Choroid plexus epithelial cell (primary cell): ENCODE results near the gene CCR7.
A peak's percentile ranks its signal among the peaks of the same experiment; 100 is the strongest.

Experiments
- DNase-seq: peaks from one replicate; pipeline ENCODE4 v3.0.0-alpha.2; 2010; ENCODE audit warnings: low read depth
- H3K4me3 ChIP-seq: 2 replicates; pipeline ENCODE4 v1.5.1; 2011; ENCODE audit warnings: low read depth, mild to moderate bottlenecking, control low read depth, low read length, moderate library complexity
- CTCF ChIP-seq: conservative IDR thresholded peaks from 2 replicates; pipeline ENCODE4 v1.5.1; 2011; ENCODE audit warnings: low read depth, mild to moderate bottlenecking, control low read depth, inconsistent platforms, low read length, moderate library complexity

The CCR7 gene

GRCh38 chr17:40529991-40530390 is 35.3 kb downstream of the CCR7 start:
- no peak for DNase-seq
- TF ChIP-seq CTCF: no peak
- H3K4me3 ChIP-seq: no peak overlapping the region

- no peak for TF ChIP-seq CTCF
- H3K4me3 ChIP-seq: no peak overlapping the region
- DNase-seq: no peak
These were observed 36.4 kb downstream of the CCR7 start for GRCh38 chr17:40528692-40529417.

- no peak for DNase-seq
- TF ChIP-seq CTCF: peak; percentile 13
- H3K4me3 ChIP-seq: no peak overlapping the region
These were observed 38.6 kb downstream of the CCR7 start for GRCh38 chr17:40526668-40527067.

- DNase-seq: no peak
- TF ChIP-seq CTCF: no peak
- H3K4me3 ChIP-seq: no peak overlapping the region
These were observed 40.0 kb downstream of the CCR7 start for GRCh38 chr17:40525294-40525693.

GRCh38 chr17:40524243-40524965 is 40.9 kb downstream of the CCR7 start:
- TF ChIP-seq CTCF: no peak
- no peak for DNase-seq
- no peak overlapping the region for H3K4me3 ChIP-seq

GRCh38 chr17:40522961-40523310 is 42.3 kb downstream of the CCR7 start:
- no peak overlapping the region for H3K4me3 ChIP-seq
- DNase-seq: no peak
- no peak for TF ChIP-seq CTCF
